ENCODE data around the gene RPS3A.
"Not testable (repeated sequence)": the region's sequence is repeated elsewhere in the genome, so short reads cannot be mapped to it uniquely, and the experiment has no call there.

The RPS3A gene

GRCh38 chr4:151099229-151099975, at the start of gene RPS3A:
TSS of gene RPS3A (plus strand) at chr4:151099628. CDS start at chr4:151099653, 25 bp downstream.
- DNase-seq: peak; percentile 91 to 98

GRCh38 chr4:151052785-151053184, 46.6 kb upstream of the RPS3A start:
- no peak for DNase-seq

- no peak for DNase-seq
These were observed 43.9 kb upstream of the RPS3A start for GRCh38 chr4:151055539-151055938.

GRCh38 chr4:151063143-151063542, 36.3 kb upstream of the RPS3A start:
- DNase-seq: not testable (repeated sequence)

- no peak for DNase-seq
These were observed 32.0 kb upstream of the RPS3A start for GRCh38 chr4:151067316-151067970.

GRCh38 chr4:151074416-151074916, 25.0 kb upstream of the RPS3A start:
- no peak for DNase-seq

GRCh38 chr4:151077978-151078377, 21.4 kb upstream of the RPS3A start:
- not testable (repeated sequence) for DNase-seq

GRCh38 chr4:151087467-151087866, 12.0 kb upstream of the RPS3A start:
- DNase-seq: no peak

GRCh38 chr4:151091047-151091446, 8.4 kb upstream of the RPS3A start:
- no peak for DNase-seq

- no peak for DNase-seq
These were observed 6.9 kb upstream of the RPS3A start for GRCh38 chr4:151092488-151092887.

GRCh38 chr4:151093203-151093602, 6.2 kb upstream of the RPS3A start:
- DNase-seq: no peak

GRCh38 chr4:151094290-151094751, 5.1 kb upstream of the RPS3A start:
- no peak for DNase-seq

GRCh38 chr4:151095142-151095541, 4.3 kb upstream of the RPS3A start:
- DNase-seq: no peak

- no peak for DNase-seq
These were observed 1.7 kb upstream of the RPS3A start for GRCh38 chr4:151097759-151098158.

- no peak for DNase-seq
These were observed 524 bp upstream of the RPS3A start for GRCh38 chr4:151098979-151099228.

- no peak for DNase-seq
These were observed 569 bp downstream of the RPS3A start for GRCh38 chr4:151099976-151100417.

- no peak for DNase-seq
These were observed 1.1 kb downstream of the RPS3A start for GRCh38 chr4:151100531-151100930.

GRCh38 chr4:151103758-151104157, 4.3 kb downstream of the RPS3A start:
- no peak for DNase-seq

GRCh38 chr4:151104621-151105020, 5.2 kb downstream of the RPS3A start:
- no peak for DNase-seq

GRCh38 chr4:151105454-151106032, 6.1 kb downstream of the RPS3A start:
- no peak for DNase-seq

GRCh38 chr4:151107063-151107462, 7.6 kb downstream of the RPS3A start:
- DNase-seq: no peak

GRCh38 chr4:151110236-151110635, 10.8 kb downstream of the RPS3A start:
- no peak for DNase-seq

GRCh38 chr4:151114338-151114737, 14.9 kb downstream of the RPS3A start:
- DNase-seq: no peak

GRCh38 chr4:151114986-151115385, 15.6 kb downstream of the RPS3A start:
- DNase-seq: no peak

Measured in NCI-H1930 (cell line).